Left lobe of liver (tissue), 1 donor: ENCODE measurements around the gene DNAL4. TPM values are rescaled to one million over a fixed set of nuclear protein-coding genes. Genes with fewer than 3 reads are reported as not detected.

Experiments
- total RNA-seq: library from RNA; stranded (reverse); gene quantifications from one replicate; pipeline ENCODE4 v1.2.1, GENCODE V29; 2021
- donor health status: DM: no; HTN: yes; CAD: no.

The DNAL4 gene
- total RNA-seq, 1 donor from 2014 or later: 3.3 TPM

Other genes with a start within 250 kb of the DNAL4 start
- not detected for gene DMC1, start 224.0 kb downstream of the DNAL4 start, total RNA-seq
- gene FAM227A, start 137.8 kb downstream of the DNAL4 start, total RNA-seq: 0.03 TPM
- 13.7 TPM for gene CBY1, start 137.5 kb downstream of the DNAL4 start, total RNA-seq
- 29.0 TPM for gene TOMM22, start 112.2 kb downstream of the DNAL4 start, total RNA-seq
- 16.6 TPM for gene JOSD1, start 93.2 kb downstream of the DNAL4 start, total RNA-seq
- 14.4 TPM for gene GTPBP1, start 88.2 kb downstream of the DNAL4 start, total RNA-seq
- gene SUN2, start 38.1 kb downstream of the DNAL4 start, total RNA-seq: 183 TPM
- 0.45 TPM for gene NPTXR, start 49.9 kb upstream of the DNAL4 start, total RNA-seq
- gene CBX6, start 78.1 kb upstream of the DNAL4 start, total RNA-seq: 16.0 TPM
- gene APOBEC3A, start 163.5 kb upstream of the DNAL4 start, total RNA-seq: 0.98 TPM
- 0.93 TPM for gene APOBEC3B, start 188.2 kb upstream of the DNAL4 start, total RNA-seq
- gene APOBEC3C, start 220.1 kb upstream of the DNAL4 start, total RNA-seq: 2.5 TPM
- gene APOBEC3D, start 227.0 kb upstream of the DNAL4 start, total RNA-seq: 0.83 TPM
- gene APOBEC3F, start 246.7 kb upstream of the DNAL4 start, total RNA-seq: 3.1 TPM